Measurements from ENCODE around the gene FERD3L.

Gene FERD3L

DNA sequence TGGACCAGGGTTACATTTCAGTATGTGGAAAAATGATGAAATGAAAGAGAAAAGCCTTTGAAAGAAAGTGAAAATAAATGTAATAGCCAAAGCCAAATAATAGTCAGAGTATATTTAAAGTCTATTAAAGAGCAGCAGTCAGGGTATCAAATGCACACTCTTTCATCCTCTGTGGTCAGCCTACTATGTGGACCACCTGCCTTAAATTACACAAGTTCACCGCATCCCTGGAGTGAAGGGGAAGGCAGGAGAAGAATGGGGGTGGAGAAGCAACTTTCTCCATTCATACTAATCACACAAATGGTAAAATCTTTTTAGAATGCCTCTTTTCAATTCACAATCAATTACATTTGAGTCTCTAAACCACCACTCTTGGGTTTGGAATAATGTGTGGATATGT, 43.7 kb downstream of the FERD3L start:
- DNase-seq (ENCODE audit: low spot score) = no peak
- no peak for FAIRE-seq

DNA sequence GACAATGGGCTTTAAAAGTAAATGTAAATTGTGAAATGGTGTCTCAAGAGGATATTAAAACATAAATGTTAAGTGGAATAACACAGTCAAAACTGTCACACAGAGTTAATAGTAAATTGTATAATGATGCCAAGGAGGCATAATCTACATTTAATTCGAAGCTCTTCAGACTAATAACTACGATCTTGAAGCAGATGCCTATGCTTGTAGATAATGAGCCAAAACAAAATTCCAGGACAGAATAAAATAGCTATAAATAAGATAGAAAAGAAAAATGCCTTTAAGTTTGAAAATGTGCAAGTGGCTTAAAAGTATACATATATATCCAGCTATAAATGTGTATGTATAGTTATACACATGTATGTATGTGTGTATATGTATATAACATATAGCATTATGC, 45.3 kb downstream of the FERD3L start:
- no peak for DNase-seq (ENCODE audit: low spot score)
- FAIRE-seq = no peak

DNA sequence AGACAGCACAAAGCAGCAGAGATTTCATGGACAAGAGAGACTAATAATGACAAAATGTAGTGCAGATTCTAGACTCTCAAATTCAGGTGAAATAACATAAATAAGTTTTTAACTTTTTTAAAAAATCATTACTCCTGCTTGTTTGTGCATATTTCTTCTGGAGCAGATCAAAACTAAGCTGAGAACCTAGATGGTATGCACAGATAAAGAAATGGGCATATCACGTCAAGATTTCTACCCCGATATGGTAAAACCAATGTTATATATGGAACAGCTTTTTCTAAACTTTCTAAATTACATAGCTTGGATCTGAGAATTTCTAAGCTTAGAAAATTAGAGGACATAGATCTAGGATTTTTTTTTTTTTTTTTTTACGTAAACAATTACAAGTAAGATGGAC, 46.0 kb downstream of the FERD3L start:
- FAIRE-seq = no peak
- no peak for DNase-seq (ENCODE audit: low spot score)

DNA sequence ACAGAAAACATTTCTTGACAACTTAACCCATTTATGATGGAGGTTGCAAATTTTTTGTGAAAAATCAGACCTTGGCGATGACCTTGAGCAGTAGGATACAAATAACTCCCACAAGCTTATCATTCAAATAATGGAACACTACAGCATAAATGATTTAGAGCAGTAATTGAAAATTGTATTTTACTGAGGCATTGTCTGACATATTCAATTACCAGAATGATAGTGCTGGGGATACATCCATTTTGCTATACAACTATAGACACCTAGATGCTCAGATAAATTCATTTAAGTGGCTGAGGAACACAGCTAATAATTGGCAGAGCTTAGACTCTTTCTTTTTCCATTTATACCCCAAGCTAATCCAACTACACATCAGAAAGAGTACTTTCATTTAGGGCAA, 46.7 kb downstream of the FERD3L start:
- DNase-seq (ENCODE audit: low spot score) = no peak
- no peak for FAIRE-seq

DNA sequence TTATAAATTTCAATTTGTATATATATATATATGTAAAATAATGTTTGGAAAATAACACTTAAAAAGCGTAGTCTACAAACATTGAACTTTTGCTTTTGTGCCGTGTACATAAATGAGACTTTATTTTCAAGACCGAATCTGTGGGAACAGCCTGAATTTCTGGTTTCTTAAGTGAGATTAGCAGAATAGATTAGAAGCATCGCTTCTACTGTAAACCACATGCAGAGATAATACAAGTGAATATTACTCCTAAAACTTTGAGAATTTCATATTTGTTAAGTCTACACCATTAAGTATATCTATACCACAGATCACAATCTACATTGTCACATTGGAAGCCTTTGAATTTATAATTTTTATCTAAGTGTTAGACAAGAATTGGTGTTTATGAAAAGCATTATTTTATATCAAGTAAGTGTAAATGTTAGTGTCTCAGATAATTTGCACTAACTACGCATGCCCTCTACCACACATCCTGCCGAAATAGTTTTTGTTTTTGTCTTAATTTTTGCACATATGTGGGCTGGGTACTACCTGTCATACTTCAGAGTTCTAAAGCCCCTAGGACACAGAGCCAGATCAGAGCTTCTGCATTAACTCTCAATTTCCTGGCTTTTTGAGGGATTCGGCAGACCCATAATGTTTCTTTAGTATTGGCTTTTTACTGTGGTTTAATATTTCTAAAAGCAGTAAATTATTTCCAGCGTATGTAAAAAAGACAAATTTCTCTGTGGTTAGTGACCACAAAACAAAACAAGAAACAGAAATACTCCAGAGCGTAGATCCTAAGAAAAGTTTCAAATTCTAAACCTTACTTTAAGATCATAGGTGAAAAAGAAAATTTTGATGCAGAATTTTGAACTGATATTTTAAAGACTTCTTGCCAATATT, 47.8 kb downstream of the FERD3L start:
- no peak for FAIRE-seq

DNA sequence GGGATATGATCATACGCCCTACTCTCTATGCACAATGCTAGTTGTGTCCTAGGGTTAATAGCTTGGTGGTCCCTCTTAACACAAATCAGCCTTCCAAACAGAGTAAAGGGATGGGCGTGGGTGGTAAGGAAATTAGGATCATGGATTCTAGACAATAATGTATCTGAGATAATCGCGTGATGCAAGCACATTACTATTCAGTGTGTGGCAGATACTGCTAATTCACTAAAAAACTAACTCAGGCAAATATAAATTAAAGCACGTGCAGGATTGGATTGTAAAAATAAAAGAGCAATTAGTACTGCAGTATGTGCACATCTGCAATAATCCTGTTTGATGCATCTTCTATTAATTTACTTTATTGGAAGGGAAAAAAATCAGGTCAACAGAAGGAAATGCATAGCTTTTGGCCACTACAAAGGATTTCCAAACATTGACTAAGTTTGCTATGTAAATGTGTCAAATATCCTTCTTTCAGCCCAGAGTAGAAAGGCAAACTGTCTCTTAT, 49.8 kb downstream of the FERD3L start:
- FAIRE-seq (no peak), DNase-seq (ENCODE audit: low spot score) (no peak)

More for the DNA sequence above, 47.8 kb downstream of the FERD3L start:
- DNase-seq (ENCODE audit: low spot score) = no peak

Data from RCC 7860 (cell line).